Measurements from ENCODE around the gene CILP2. TPM values are rescaled to one million over a fixed set of nuclear protein-coding genes. Genes with fewer than 3 reads are reported as not detected.
A peak's percentile ranks its signal among the peaks of the same experiment; 100 is the strongest.

CILP2 gene
- total and polyA plus RNA-seq, 12 donors = 0.07 to 0.61 (median 0.21) TPM; not detected in 2

GRCh38 chr19:19517235-19517619 is 20.8 kb upstream of the CILP2 start:
- intact Hi-C loops (cut with DNase I) = no loop called here
- 79 to 81% methylated on average over 10 of the region's 10 CpGs for WGBS, 2 donors
- Histone ChIP-seq H3K9me3 (peaks cover 0 to 12% (median 0%) of the 10 kb centered on the region in 11 donors), H3K36me3 (peaks cover 0 to 34% (median 0%) of the 10 kb centered on the region in 9 donors), H3K27ac (peak overlapping the region in 1 of 10 donors; percentile 93), H3K27me3 (no peaks in the 10 kb centered on the region), H3K4me1 (peaks cover 5 to 52% (median 32%) of the 10 kb centered on the region in 9 donors), H3K4me3 (peak overlapping the region in 9 of 10 donors; percentile 56 to 97 (median 91))
- ATAC-seq (no peak), DNase-seq (no peak)
- no peak for TF ChIP-seq CTCF (IDR thresholded peaks at IDR 0.05)

- Histone ChIP-seq H3K9me3 (no peaks in the 10 kb centered on the region), H3K4me3 (no peak overlapping the region), H3K27ac (no peak overlapping the region), H3K36me3 (peaks cover 0 to 54% (median 0%) of the 10 kb centered on the region in 9 donors), H3K27me3 (no peaks in the 10 kb centered on the region), H3K4me1 (peaks cover 0 to 57% (median 28%) of the 10 kb centered on the region in 9 donors)
- TF ChIP-seq CTCF (IDR thresholded peaks at IDR 0.05) = no peak
- DNase-seq (no peak), ATAC-seq (no peak)
- 76% methylated on average over 6 of the region's 6 CpGs for WGBS, 2 donors
- intact Hi-C loops (cut with DNase I) = no loop called here
These were observed 17.1 kb upstream of the CILP2 start for GRCh38 chr19:19520989-19521388.

- Histone ChIP-seq H3K9me3 (no peaks in the 10 kb centered on the region), H3K27ac (no peak overlapping the region), H3K36me3 (peaks cover 0 to 72% (median 0%) of the 10 kb centered on the region in 9 donors), H3K4me3 (no peak overlapping the region), H3K27me3 (no peaks in the 10 kb centered on the region), H3K4me1 (peaks cover 0 to 50% (median 14%) of the 10 kb centered on the region in 9 donors)
- DNase-seq = no peak
- intact Hi-C loops (cut with DNase I) = no loop called here
- ATAC-seq = no peak
- TF ChIP-seq CTCF (IDR thresholded peaks at IDR 0.05) = no peak
- WGBS, 2 donors = 88 to 89% methylated on average over 3 of the region's 3 CpGs
These were observed 14.9 kb upstream of the CILP2 start for GRCh38 chr19:19523177-19523576.

- intact Hi-C loops (cut with DNase I) = no loop called here
- Histone ChIP-seq H3K27ac (no peak overlapping the region), H3K4me3 (no peak overlapping the region), H3K36me3 (peaks cover 0 to 76% (median 0%) of the 10 kb centered on the region in 9 donors), H3K27me3 (no peaks in the 10 kb centered on the region), H3K9me3 (no peaks in the 10 kb centered on the region), H3K4me1 (peaks cover 0 to 53% (median 13%) of the 10 kb centered on the region in 9 donors)
- DNase-seq (no peak), ATAC-seq (no peak)
- 90 to 92% methylated on average over 7 of the region's 7 CpGs for WGBS, 2 donors
- no peak for TF ChIP-seq CTCF (IDR thresholded peaks at IDR 0.05)
These were observed 14.0 kb upstream of the CILP2 start for GRCh38 chr19:19524053-19524452.
